Trophoblast cell (in vitro differentiated cells and primary cell): Measurements from ENCODE around the gene IFT57.

ENCODE experiments used
- DNase-seq, 2 donors: peaks; one replicate each; pipeline ENCODE4 v3.0.0-alpha.2; 2016
- H2AFZ ChIP-seq: 2 replicates; pipeline ENCODE4 v1.6.1; 2013; ENCODE audit warnings: low read length, moderate library complexity, mild to moderate bottlenecking; ENCODE audit not compliant: insufficient read depth, poor library complexity
- H2AK5ac ChIP-seq: 2 replicates; pipeline ENCODE4 v1.6.1; 2013; ENCODE audit warnings: mild to moderate bottlenecking, low read length
- H2BK120ac ChIP-seq: 2 replicates; pipeline ENCODE4 v1.6.1; 2013; ENCODE audit warnings: low read length, mild to moderate bottlenecking, moderate library complexity; ENCODE audit not compliant: insufficient read depth, poor library complexity
- H2BK12ac ChIP-seq: 2 replicates; pipeline ENCODE4 v1.6.1; 2013; ENCODE audit warnings: mild to moderate bottlenecking, low read length, moderate library complexity
- H2BK5ac ChIP-seq: 2 replicates; pipeline ENCODE4 v1.6.1; 2013; ENCODE audit warnings: low read length, low read depth, moderate library complexity, mild to moderate bottlenecking; ENCODE audit not compliant: poor library complexity
- H3K14ac ChIP-seq: 2 replicates; pipeline ENCODE4 v1.6.1; 2013; ENCODE audit warnings: mild to moderate bottlenecking, low read length
- H3K18ac ChIP-seq: 2 replicates; pipeline ENCODE4 v1.6.1; 2013; ENCODE audit warnings: mild to moderate bottlenecking, low read length
- H3K23ac ChIP-seq: 2 replicates; pipeline ENCODE4 v1.6.1; 2013; ENCODE audit warnings: low read length
- H3K27ac ChIP-seq: 2 replicates; pipeline ENCODE4 v1.5.1; 2013; ENCODE audit warnings: low read depth, mild to moderate bottlenecking, inconsistent platforms, low read length, moderate library complexity
- H3K27me3 ChIP-seq: 2 replicates; pipeline ENCODE4 v1.6.1; 2013; ENCODE audit warnings: inconsistent platforms, mild to moderate bottlenecking, low read length, moderate library complexity; ENCODE audit not compliant: insufficient read depth
- H3K36me3 ChIP-seq, 2 experiments: 1 replicate in 1 of 2; 2 replicates in 1 of 2; pipeline ENCODE4 v1.6.1; 2013; ENCODE audit warnings: low read length in 2 of 2, mild to moderate bottlenecking in 2 of 2, moderate library complexity in 1 of 2; ENCODE audit not compliant: insufficient read depth in 2 of 2, control insufficient read depth in 1 of 2
- H3K4ac ChIP-seq: 2 replicates; pipeline ENCODE4 v1.6.1; 2013; ENCODE audit warnings: low read depth, mild to moderate bottlenecking, low read length, moderate library complexity
- H3K4me1 ChIP-seq, 2 experiments: 1 replicate in 1 of 2; 2 replicates in 1 of 2; pipeline ENCODE4 v1.6.1; 2013; ENCODE audit warnings: low read length in 2 of 2, mild to moderate bottlenecking in 2 of 2, moderate library complexity in 1 of 2; ENCODE audit not compliant: insufficient read depth in 2 of 2, control insufficient read depth in 1 of 2
- H3K4me2 ChIP-seq: 2 replicates; pipeline ENCODE4 v1.6.1; 2013; ENCODE audit warnings: inconsistent platforms, mild to moderate bottlenecking, low read length, moderate library complexity
- H3K4me3 ChIP-seq: 2 replicates; pipeline ENCODE4 v1.5.1; 2013; ENCODE audit warnings: mild to moderate bottlenecking, low read depth, low read length, inconsistent platforms
- H3K79me1 ChIP-seq: one replicate; pipeline ENCODE4 v1.6.1; 2013; ENCODE audit warnings: low read length
- H3K79me2 ChIP-seq: 2 replicates; pipeline ENCODE4 v1.6.1; 2013; ENCODE audit warnings: low read length, mild to moderate bottlenecking; ENCODE audit not compliant: control insufficient read depth, insufficient read depth, poor library complexity
- H3K9ac ChIP-seq: 2 replicates; pipeline ENCODE4 v1.6.1; 2013; ENCODE audit warnings: mild to moderate bottlenecking, low read length
- H3K9me3 ChIP-seq: 2 replicates; pipeline ENCODE4 v1.6.1; 2013; ENCODE audit warnings: low read depth, mild to moderate bottlenecking, control low read depth, inconsistent platforms, low read length; ENCODE audit not compliant: insufficient read depth
- H4K12ac ChIP-seq: 2 replicates; pipeline ENCODE4 v1.6.1; 2013; ENCODE audit warnings: low read depth, mild to moderate bottlenecking, low read length, moderate library complexity
- H4K8ac ChIP-seq: 2 replicates; pipeline ENCODE4 v1.6.1; 2013; ENCODE audit warnings: low read depth, mild to moderate bottlenecking, low read length, moderate library complexity
- H4K91ac ChIP-seq: one replicate; pipeline ENCODE4 v1.6.1; 2013; ENCODE audit warnings: low read depth, mild to moderate bottlenecking, low read length, moderate library complexity
- WGBS: extraction: QIAGEN DNeasy Blood & Tissue Kit; methylation state at CpG from one replicate; pipeline ENCODE4 v1.1.7; 2013; ENCODE audit warnings: missing lambda C conversion rate; ENCODE audit not compliant: insufficient read length, insufficient coverage; ENCODE audit errors: extremely low coverage; 5-methylcytosine and 5-hydroxymethylcytosine counted together

The IFT57 gene

DNA sequence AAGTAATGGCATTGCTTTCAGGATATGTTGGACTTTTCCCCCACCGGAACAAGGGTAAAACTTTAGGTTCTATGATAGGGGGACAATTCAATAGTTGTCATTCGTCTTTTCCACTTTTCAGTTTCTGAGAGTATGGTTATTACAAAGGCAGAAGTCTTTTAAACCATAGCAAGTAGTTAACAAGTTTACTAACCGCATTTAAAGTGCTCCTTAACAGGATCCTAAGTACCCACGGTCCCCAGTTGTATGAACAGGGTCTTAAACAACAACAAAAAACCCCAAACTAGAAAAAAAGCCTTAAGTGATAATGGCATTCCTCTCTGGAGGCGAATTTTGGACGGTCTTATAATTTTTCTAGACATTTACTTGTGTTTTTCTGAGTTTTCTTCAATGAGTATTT, 831 bp downstream of the IFT57 start:
- peak in 1 of 2 donors; percentile 6 for DNase-seq
- H4K8ac ChIP-seq = no peak overlapping the region
- no peak overlapping the region for H2BK12ac ChIP-seq
- no peak overlapping the region for H3K4ac ChIP-seq
- no CpG with 5 or more reads among the region's 6 CpGs for WGBS
- H3K79me2 ChIP-seq = peaks cover 2% of the 10 kb centered on the region
- no peak overlapping the region for H4K12ac ChIP-seq
- no peak overlapping the region for H3K9ac ChIP-seq
- H3K14ac ChIP-seq = no peak overlapping the region
- H3K27me3 ChIP-seq = no peaks in the 10 kb centered on the region
- H2BK120ac ChIP-seq = no peak overlapping the region
- H3K4me2 ChIP-seq = peak overlapping the region; percentile 41
- no peak overlapping the region for H3K4me3 ChIP-seq
- H3K18ac ChIP-seq = no peak overlapping the region
- H3K36me3 ChIP-seq = no peaks in the 10 kb centered on the region
- H3K79me1 ChIP-seq = no peaks in the 10 kb centered on the region
- no peaks in the 10 kb centered on the region for H3K9me3 ChIP-seq
- no peaks in the 10 kb centered on the region for H3K4me1 ChIP-seq
- no peak overlapping the region for H2AFZ ChIP-seq
- H2AK5ac ChIP-seq = no peak overlapping the region
- H3K27ac ChIP-seq = no peak overlapping the region
- no peak overlapping the region for H2BK5ac ChIP-seq
- H3K23ac ChIP-seq = no peak overlapping the region
- no peak overlapping the region for H4K91ac ChIP-seq

DNA sequence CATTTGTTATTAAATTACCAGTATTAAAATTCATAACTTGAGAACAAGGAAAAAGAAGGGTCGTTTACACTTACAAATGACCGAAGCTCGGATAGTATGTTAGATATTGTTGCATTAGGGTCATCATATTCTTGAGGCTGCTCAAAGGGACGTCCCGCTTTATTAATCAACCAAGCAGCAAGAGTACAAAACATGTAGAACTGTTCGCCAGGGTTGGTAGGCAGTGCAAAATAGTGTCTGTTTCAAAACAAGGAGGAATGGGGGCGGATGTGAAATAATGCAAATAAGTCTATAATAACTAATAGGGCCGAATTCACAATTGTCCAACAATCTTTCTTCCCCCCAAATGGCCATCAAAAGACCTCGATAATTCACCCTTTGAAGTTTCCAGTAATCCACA, 2.9 kb downstream of the IFT57 start:
- DNase-seq = no peak
- Histone ChIP-seq H3K27ac (no peak overlapping the region), H3K9ac (no peak overlapping the region), H4K12ac (no peak overlapping the region), H3K79me2 (peaks cover 2% of the 10 kb centered on the region), H3K4me2 (no peak overlapping the region), H2BK5ac (no peak overlapping the region), H3K14ac (no peak overlapping the region), H2AFZ (no peak overlapping the region), H2AK5ac (no peak overlapping the region), H3K36me3 (peaks cover 0 to 2% of the 10 kb centered on the region in 2 experiments), H2BK120ac (no peak overlapping the region), H3K4ac (no peak overlapping the region), H3K23ac (no peak overlapping the region), H3K79me1 (no peaks in the 10 kb centered on the region), H2BK12ac (no peak overlapping the region), H4K8ac (no peak overlapping the region), H3K9me3 (no peaks in the 10 kb centered on the region), H3K4me1 (no peaks in the 10 kb centered on the region), H3K18ac (no peak overlapping the region), H3K4me3 (no peak overlapping the region), H4K91ac (no peak overlapping the region), H3K27me3 (no peaks in the 10 kb centered on the region)
- no CpG with 5 or more reads among the region's 9 CpGs for WGBS

DNA sequence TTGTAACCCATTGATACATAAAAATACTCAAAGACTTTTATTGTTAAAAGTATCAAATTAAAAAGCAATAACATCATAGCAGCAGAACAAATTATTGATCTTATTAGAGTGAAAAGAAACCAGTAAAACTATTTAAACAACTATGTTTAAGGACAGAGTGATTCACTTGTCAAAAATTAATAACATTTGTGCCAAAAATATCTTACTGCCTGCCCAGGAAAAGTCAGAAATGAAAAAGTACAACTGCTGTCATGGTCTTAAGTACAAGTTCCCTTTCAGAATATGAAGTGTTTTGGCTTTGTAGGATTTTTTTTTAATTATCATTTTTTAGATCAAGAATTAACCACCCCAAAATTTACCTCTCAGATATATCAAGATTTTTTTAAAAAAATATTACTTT, 3.4 kb downstream of the IFT57 start:
- no peak overlapping the region for H2BK5ac ChIP-seq
- no peak overlapping the region for H4K12ac ChIP-seq
- H2BK12ac ChIP-seq = no peak overlapping the region
- no peak overlapping the region for H3K4me3 ChIP-seq
- H3K9me3 ChIP-seq = no peaks in the 10 kb centered on the region
- H3K79me2 ChIP-seq = peaks cover 2% of the 10 kb centered on the region
- H3K27ac ChIP-seq = no peak overlapping the region
- no peak overlapping the region for H3K18ac ChIP-seq
- H2AK5ac ChIP-seq = no peak overlapping the region
- H3K27me3 ChIP-seq = no peaks in the 10 kb centered on the region
- no peak overlapping the region for H4K8ac ChIP-seq
- no peak overlapping the region for H2BK120ac ChIP-seq
- no peak overlapping the region for H4K91ac ChIP-seq
- H3K14ac ChIP-seq = no peak overlapping the region
- peaks cover 0 to 2% of the 10 kb centered on the region in 2 experiments for H3K36me3 ChIP-seq
- H2AFZ ChIP-seq = no peak overlapping the region
- H3K4ac ChIP-seq = no peak overlapping the region
- H3K9ac ChIP-seq = no peak overlapping the region
- H3K4me1 ChIP-seq = no peaks in the 10 kb centered on the region
- no peak overlapping the region for H3K23ac ChIP-seq
- no peaks in the 10 kb centered on the region for H3K79me1 ChIP-seq
- no peak overlapping the region for H3K4me2 ChIP-seq
- peak in 1 of 2 donors; percentile 16 for DNase-seq

DNA sequence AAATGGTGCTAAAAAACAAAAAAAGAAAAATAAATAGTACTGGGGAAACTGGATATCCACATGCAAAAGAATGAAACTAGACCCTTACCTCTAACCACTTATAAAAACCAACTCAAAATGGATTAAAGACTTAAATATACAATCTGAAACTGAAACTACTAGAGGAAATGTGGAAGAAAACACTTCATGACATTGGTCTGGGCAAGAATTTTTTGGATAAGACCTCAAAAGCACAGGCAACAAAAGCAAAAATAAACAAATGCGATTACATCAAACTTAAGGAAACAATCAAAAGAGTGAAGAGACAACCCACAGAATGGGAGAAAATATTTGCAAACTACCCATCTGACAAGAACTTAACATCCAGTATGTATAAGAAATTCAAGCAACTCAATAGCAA, 6.4 kb downstream of the IFT57 start:
- Histone ChIP-seq H2BK120ac (no peak overlapping the region), H4K12ac (no peak overlapping the region), H4K8ac (no peak overlapping the region), H2AFZ (no peak overlapping the region), H4K91ac (no peak overlapping the region), H3K4me2 (no peak overlapping the region), H3K9ac (no peak overlapping the region), H3K9me3 (no peaks in the 10 kb centered on the region), H2BK5ac (no peak overlapping the region), H2BK12ac (no peak overlapping the region), H3K27me3 (no peaks in the 10 kb centered on the region), H3K27ac (no peak overlapping the region), H3K4me1 (no peaks in the 10 kb centered on the region), H3K79me1 (no peaks in the 10 kb centered on the region), H3K18ac (no peak overlapping the region), H3K4me3 (no peak overlapping the region), H3K14ac (no peak overlapping the region), H3K36me3 (peaks cover 2 to 4% of the 10 kb centered on the region in 2 experiments), H2AK5ac (no peak overlapping the region), H3K23ac (no peak overlapping the region), H3K4ac (no peak overlapping the region), H3K79me2 (no peaks in the 10 kb centered on the region)
- DNase-seq = no peak
- no CpG with 5 or more reads among the region's 1 CpG for WGBS
